Keratinocyte (primary cell): ENCODE measurements around the gene VEZT. TPM values are rescaled to one million over a fixed set of nuclear protein-coding genes. Genes with fewer than 3 reads are reported as not detected.

Experiments
- DNase-seq: peaks from one replicate; pipeline ENCODE4 v3.0.0-alpha.2; 2011; ENCODE audit warnings: low read depth, missing footprints, low spot score
- FAIRE-seq: peaks from 2 replicates; lab custom pipeline; 2011; peaks lifted over from hg19 to GRCh38; lab: Jason Lieb, UNC
- H2AFZ ChIP-seq: 2 replicates; pipeline ENCODE4 v1.6.0; 2012; ENCODE audit warnings: low read length, control low read depth, inconsistent platforms; ENCODE audit not compliant: control insufficient read depth
- H3K27ac ChIP-seq: 2 replicates; pipeline ENCODE4 v1.5.1; 2011; ENCODE audit warnings: low read length; ENCODE audit not compliant: control insufficient read depth, insufficient read depth
- H3K27me3 ChIP-seq: 3 replicates; pipeline ENCODE4 v1.6.0; 2011; ENCODE audit warnings: low read length; ENCODE audit not compliant: control insufficient read depth, insufficient read depth; ENCODE audit errors: extremely low read depth
- H3K36me3 ChIP-seq, 2 experiments: 2 replicates in 1 of 2; 3 replicates in 1 of 2; pipeline ENCODE4 v1.5.1; 2011; ENCODE audit warnings: low read length in 2 of 2, mild to moderate bottlenecking in 1 of 2; ENCODE audit not compliant: control insufficient read depth in 2 of 2, insufficient read depth in 2 of 2; ENCODE audit errors: extremely low read depth in 1 of 2
- H3K4me1 ChIP-seq: 3 replicates; pipeline ENCODE4 v1.5.1; 2011; ENCODE audit warnings: low read length; ENCODE audit not compliant: control insufficient read depth, insufficient read depth; ENCODE audit errors: extremely low read depth
- H3K4me2 ChIP-seq: 3 replicates; pipeline ENCODE4 v1.6.0; 2011; ENCODE audit warnings: low read depth, low read length; ENCODE audit not compliant: control insufficient read depth, insufficient read depth; ENCODE audit errors: extremely low read depth
- H3K4me3 ChIP-seq, 3 experiments: fragments of 200-600 bp in 1 of 3; sonication (generic) in 1 of 3; 2 replicates in 2 of 3; 3 replicates in 1 of 3; pipeline ENCODE4 v1.5.1; 2011 to 2016; ENCODE audit warnings: low read length in 3 of 3, mild to moderate bottlenecking in 3 of 3, control low read depth in 2 of 3, inconsistent platforms in 1 of 3, low read depth in 1 of 3, mixed read lengths in 1 of 3, mixed run types in 1 of 3, moderate library complexity in 1 of 3; ENCODE audit not compliant: control insufficient read depth in 2 of 3, insufficient read depth in 2 of 3; ENCODE audit errors: extremely low read depth in 1 of 3
- H3K79me2 ChIP-seq: 2 replicates; pipeline ENCODE4 v1.6.0; 2012; ENCODE audit warnings: low read length; ENCODE audit not compliant: control insufficient read depth, insufficient read depth
- H3K9ac ChIP-seq: 3 replicates; pipeline ENCODE4 v1.6.0; 2011; ENCODE audit warnings: low read length; ENCODE audit not compliant: control insufficient read depth, insufficient read depth; ENCODE audit errors: extremely low read depth
- H3K9me1 ChIP-seq: 3 replicates; pipeline ENCODE4 v1.6.0; 2011; ENCODE audit warnings: low read length; ENCODE audit not compliant: control insufficient read depth, insufficient read depth; ENCODE audit errors: extremely low read depth
- H3K9me3 ChIP-seq: 2 replicates; pipeline ENCODE4 v1.5.1; 2012; ENCODE audit warnings: low read depth, low read length; ENCODE audit not compliant: control insufficient read depth
- H4K20me1 ChIP-seq: 3 replicates; pipeline ENCODE4 v1.6.0; 2011; ENCODE audit warnings: low read length; ENCODE audit not compliant: control insufficient read depth, insufficient read depth; ENCODE audit errors: extremely low read depth
- EZH2 ChIP-seq: IDR thresholded peaks from one replicate; pipeline ENCODE4 v1.6.1; 2012; ENCODE audit warnings: inconsistent platforms, mild to moderate bottlenecking, low read length, moderate library complexity
- dilution Hi-C: fragments of 300-500 bp; cut with MboI; formaldehyde crosslinking; loops from one replicate; pipeline ENCODE4 v1.7.0; 2020; ENCODE audit warnings: low sequenced_read_pairs; ENCODE audit not compliant: extremely low pct_ligation_motif_present
- polyA plus RNA-seq, 5 experiments: library from polyadenylated mRNA; depleted of rRNA in 3 of 5; stranded (reverse) in 3 of 5; stranded (forward) in 1 of 5; unstranded in 1 of 5; fragments of >200 nt; gene quantifications; 1 replicate in 1 of 5; 2 replicates in 3 of 5; 3 replicates in 1 of 5; pipeline versions ENCODE4 v1.2.1 to v1.2.3, GENCODE V29; 2011 to 2012; ENCODE audit warnings: missing spikeins in 2 of 5, low read depth in 1 of 5, low replicate concordance in 1 of 5
- TF ChIP-seq, protein P1 (sequence below), 3 experiments: IDR thresholded peaks in 1 of 3; conservative IDR thresholded peaks in 1 of 3; optimal IDR thresholded peaks in 1 of 3; 2 replicates in 2 of 3; 3 replicates in 1 of 3; pipeline versions ENCODE3 to v1.5.1; 2011; ENCODE audit warnings: low read length in 3 of 3, mild to moderate bottlenecking in 3 of 3, moderate library complexity in 2 of 3, control low read depth in 1 of 3, inconsistent platforms in 1 of 3; ENCODE audit not compliant: insufficient read depth in 2 of 3; ENCODE audit errors: extremely low read depth in 1 of 3

Gene VEZT
- polyA plus RNA-seq, 1 donor (not counting 4 experiments of a cell fraction or from before 2014, with no cell fraction given), result 169 TPM

DNA sequence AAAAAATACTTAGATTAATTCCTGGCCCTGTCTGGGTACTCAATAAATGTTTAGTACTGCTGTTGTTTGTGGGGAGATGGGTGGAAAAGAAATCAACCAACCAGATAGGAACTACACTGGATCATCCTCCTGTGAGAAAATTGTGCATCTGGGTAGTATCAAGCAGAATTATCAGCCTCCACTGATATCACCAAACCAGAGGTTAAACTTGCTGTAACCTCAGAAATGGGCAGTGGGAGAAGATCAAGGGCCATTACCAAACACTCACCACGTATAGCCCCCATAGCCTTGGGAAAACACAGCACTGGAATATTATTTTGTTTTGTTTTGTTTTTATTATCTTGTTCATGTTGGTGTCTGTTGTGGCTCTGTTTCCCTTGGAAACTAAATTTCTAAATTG is 19.7 kb downstream of the VEZT start:
- H2AFZ ChIP-seq, result no peak overlapping the region
- no peak overlapping the region for H3K4me3 ChIP-seq
- H3K27ac ChIP-seq, result no peak overlapping the region
- no peaks in the 10 kb centered on the region for H3K27me3 ChIP-seq
- dilution Hi-C loops, result no loop called here
- DNase-seq (no peak), FAIRE-seq (no peak)
- no peak overlapping the region for H3K4me2 ChIP-seq
- H3K36me3 ChIP-seq, result peaks cover under 1 to 1% of the 10 kb centered on the region in 2 experiments
- H3K9me3 ChIP-seq, result no peaks in the 10 kb centered on the region
- H3K9ac ChIP-seq, result no peak overlapping the region
- H3K79me2 ChIP-seq, result peaks cover 84% of the 10 kb centered on the region
- H3K4me1 ChIP-seq, result no peaks in the 10 kb centered on the region
- peaks cover 7% of the 10 kb centered on the region for H4K20me1 ChIP-seq
- H3K9me1 ChIP-seq, result no peaks in the 10 kb centered on the region
- no peak for TF ChIP-seq EZH2
- TF ChIP-seq, protein P1, sequence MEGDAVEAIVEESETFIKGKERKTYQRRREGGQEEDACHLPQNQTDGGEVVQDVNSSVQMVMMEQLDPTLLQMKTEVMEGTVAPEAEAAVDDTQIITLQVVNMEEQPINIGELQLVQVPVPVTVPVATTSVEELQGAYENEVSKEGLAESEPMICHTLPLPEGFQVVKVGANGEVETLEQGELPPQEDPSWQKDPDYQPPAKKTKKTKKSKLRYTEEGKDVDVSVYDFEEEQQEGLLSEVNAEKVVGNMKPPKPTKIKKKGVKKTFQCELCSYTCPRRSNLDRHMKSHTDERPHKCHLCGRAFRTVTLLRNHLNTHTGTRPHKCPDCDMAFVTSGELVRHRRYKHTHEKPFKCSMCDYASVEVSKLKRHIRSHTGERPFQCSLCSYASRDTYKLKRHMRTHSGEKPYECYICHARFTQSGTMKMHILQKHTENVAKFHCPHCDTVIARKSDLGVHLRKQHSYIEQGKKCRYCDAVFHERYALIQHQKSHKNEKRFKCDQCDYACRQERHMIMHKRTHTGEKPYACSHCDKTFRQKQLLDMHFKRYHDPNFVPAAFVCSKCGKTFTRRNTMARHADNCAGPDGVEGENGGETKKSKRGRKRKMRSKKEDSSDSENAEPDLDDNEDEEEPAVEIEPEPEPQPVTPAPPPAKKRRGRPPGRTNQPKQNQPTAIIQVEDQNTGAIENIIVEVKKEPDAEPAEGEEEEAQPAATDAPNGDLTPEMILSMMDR (optimal IDR thresholded peaks at IDR 0.05 in 1 of 3, IDR thresholded peaks at IDR 0.05 in 1 of 3, conservative IDR thresholded peaks at IDR 0.05 in 1 of 3; ENCODE audit: extremely low read depth in 1 of 3, insufficient read depth in 2 of 3, low read length in 3 of 3), result no peak

DNA sequence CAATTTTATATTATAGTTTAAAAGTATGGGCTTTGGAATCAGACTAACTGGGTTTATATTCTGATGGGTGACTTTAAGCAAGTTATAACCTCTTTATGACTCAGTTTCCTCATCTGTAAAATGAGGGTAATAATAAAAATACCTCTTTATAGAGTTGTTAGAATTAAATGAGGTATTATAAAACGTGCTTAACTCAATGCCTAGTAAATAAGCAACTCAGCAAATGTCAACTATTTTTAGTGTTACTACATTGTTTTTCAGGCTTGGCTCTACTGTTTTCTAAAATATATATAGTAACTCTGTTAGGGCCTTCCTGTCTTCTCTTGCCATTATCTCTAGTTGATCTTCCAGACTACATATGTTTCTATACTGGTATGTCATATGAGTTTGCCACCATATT is 20.5 kb downstream of the VEZT start:
- H3K9me3 ChIP-seq, result no peaks in the 10 kb centered on the region
- no peak overlapping the region for H3K9ac ChIP-seq
- H3K27ac ChIP-seq, result no peak overlapping the region
- TF ChIP-seq, protein P1 (optimal IDR thresholded peaks at IDR 0.05 in 1 of 3, IDR thresholded peaks at IDR 0.05 in 1 of 3, conservative IDR thresholded peaks at IDR 0.05 in 1 of 3; ENCODE audit: extremely low read depth in 1 of 3, insufficient read depth in 2 of 3, low read length in 3 of 3), result no peak
- no peak for TF ChIP-seq EZH2
- dilution Hi-C loops, result no loop called here
- H3K4me2 ChIP-seq, result no peak overlapping the region
- no peak for DNase-seq
- no peaks in the 10 kb centered on the region for H3K27me3 ChIP-seq
- H3K36me3 ChIP-seq, result peaks cover 4 to 6% of the 10 kb centered on the region in 2 experiments
- H4K20me1 ChIP-seq, result peaks cover 7% of the 10 kb centered on the region
- H3K9me1 ChIP-seq, result no peaks in the 10 kb centered on the region
- no peaks in the 10 kb centered on the region for H3K4me1 ChIP-seq
- H3K79me2 ChIP-seq, result peaks cover 83% of the 10 kb centered on the region
- no peak overlapping the region for H2AFZ ChIP-seq
- no peak overlapping the region for H3K4me3 ChIP-seq
- FAIRE-seq, result no peak
